ENCODE measurements around the gene AEBP2. TPM values are rescaled to one million over a fixed set of nuclear protein-coding genes. Genes with fewer than 3 reads are reported as not detected.

Gene AEBP2
- total and polyA plus RNA-seq, 2 experiments from 2014 or later: 12.4 to 22.5 TPM

GRCh38 chr12:19510461-19510860 is 71.2 kb downstream of the AEBP2 start:
- Histone ChIP-seq H3K79me2 (peaks cover 46% of the 10 kb centered on the region), H2AFZ (no peak overlapping the region), H3K9me3 (ENCODE audit: low read depth) (no peaks in the 10 kb centered on the region), H3K36me3 (replicated peaks; ENCODE audit: insufficient read depth, low read depth) (no peaks in the 10 kb centered on the region), H3K4me1 (ENCODE audit: insufficient read depth) (no peaks in the 10 kb centered on the region), H3K4me3 (no peak overlapping the region), H3K4me2 (no peak overlapping the region), H3K27me3 (no peaks in the 10 kb centered on the region), H3K27ac (no peak overlapping the region), H3K9me2 (replicated peaks; ENCODE audit: insufficient read depth) (no peaks in the 10 kb centered on the region), H4K20me1 (ENCODE audit: insufficient read depth, poor library complexity, severe bottlenecking) (no peaks in the 10 kb centered on the region)
- DNase-seq (ENCODE audit: low spot score): no peak
- WGBS (ENCODE audit: low lambda C conversion rate, missing lambda C conversion rate): 98% methylated on average over 4 of the region's 4 CpGs
- no peak for TF ChIP-seq EZH2 (IDR thresholded peaks at IDR 0.05; ENCODE audit: borderline replicate concordance)
- no peak for TF ChIP-seq CTCF (IDR thresholded peaks at IDR 0.05; ENCODE audit: poor library complexity)
- no peak for TF ChIP-seq EZH2phosphoT487 (IDR thresholded peaks at IDR 0.05; ENCODE audit: low read depth, severe bottlenecking, unreplicated experiment)

GRCh38 chr12:19515179-19515578 is 75.9 kb downstream of the AEBP2 start:
- H3K27me3 ChIP-seq: no peaks in the 10 kb centered on the region
- peaks cover 16% of the 10 kb centered on the region for H3K79me2 ChIP-seq
- no peak overlapping the region for H3K4me3 ChIP-seq
- H3K4me2 ChIP-seq: no peak overlapping the region
- no peaks in the 10 kb centered on the region for H3K9me3 ChIP-seq (ENCODE audit: low read depth)
- H3K9me2 ChIP-seq (replicated peaks; ENCODE audit: insufficient read depth): no peaks in the 10 kb centered on the region
- no peak for TF ChIP-seq CTCF (IDR thresholded peaks at IDR 0.05; ENCODE audit: poor library complexity)
- TF ChIP-seq EZH2phosphoT487 (IDR thresholded peaks at IDR 0.05; ENCODE audit: low read depth, severe bottlenecking, unreplicated experiment): no peak
- TF ChIP-seq EZH2 (IDR thresholded peaks at IDR 0.05; ENCODE audit: borderline replicate concordance): no peak
- H3K4me1 ChIP-seq (ENCODE audit: insufficient read depth): no peaks in the 10 kb centered on the region
- no peaks in the 10 kb centered on the region for H3K36me3 ChIP-seq (replicated peaks; ENCODE audit: insufficient read depth, low read depth)
- H4K20me1 ChIP-seq (ENCODE audit: insufficient read depth, poor library complexity, severe bottlenecking): no peaks in the 10 kb centered on the region
- 75% methylated on average over 5 of the region's 5 CpGs for WGBS (ENCODE audit: low lambda C conversion rate, missing lambda C conversion rate)
- no peak overlapping the region for H3K27ac ChIP-seq
- no peak for DNase-seq (ENCODE audit: low spot score)
- H2AFZ ChIP-seq: no peak overlapping the region

GRCh38 chr12:19517583-19517982 is 78.3 kb downstream of the AEBP2 start:
- Histone ChIP-seq H3K4me1 (ENCODE audit: insufficient read depth) (no peaks in the 10 kb centered on the region), H4K20me1 (ENCODE audit: insufficient read depth, poor library complexity, severe bottlenecking) (no peaks in the 10 kb centered on the region), H3K9me3 (ENCODE audit: low read depth) (no peaks in the 10 kb centered on the region), H2AFZ (no peak overlapping the region), H3K27ac (no peak overlapping the region), H3K27me3 (no peaks in the 10 kb centered on the region), H3K36me3 (replicated peaks; ENCODE audit: insufficient read depth, low read depth) (no peaks in the 10 kb centered on the region), H3K9me2 (replicated peaks; ENCODE audit: insufficient read depth) (no peaks in the 10 kb centered on the region), H3K79me2 (peaks cover 7% of the 10 kb centered on the region), H3K4me3 (no peak overlapping the region), H3K4me2 (no peak overlapping the region)
- 76% methylated on average over 1 of the region's 1 CpG for WGBS (ENCODE audit: low lambda C conversion rate, missing lambda C conversion rate)
- TF ChIP-seq CTCF (IDR thresholded peaks at IDR 0.05; ENCODE audit: poor library complexity) (no peak), EZH2 (IDR thresholded peaks at IDR 0.05; ENCODE audit: borderline replicate concordance) (no peak), EZH2phosphoT487 (IDR thresholded peaks at IDR 0.05; ENCODE audit: low read depth, severe bottlenecking, unreplicated experiment) (no peak)
- DNase-seq (ENCODE audit: low spot score): no peak

GRCh38 chr12:19518209-19518608 is 78.9 kb downstream of the AEBP2 start:
- Histone ChIP-seq H2AFZ (no peak overlapping the region), H3K36me3 (replicated peaks; ENCODE audit: insufficient read depth, low read depth) (no peaks in the 10 kb centered on the region), H3K9me2 (replicated peaks; ENCODE audit: insufficient read depth) (no peaks in the 10 kb centered on the region), H3K27ac (no peak overlapping the region), H3K27me3 (no peaks in the 10 kb centered on the region), H3K4me3 (no peak overlapping the region), H3K79me2 (peaks cover 7% of the 10 kb centered on the region), H3K4me2 (no peak overlapping the region), H3K9me3 (ENCODE audit: low read depth) (no peaks in the 10 kb centered on the region), H3K4me1 (ENCODE audit: insufficient read depth) (no peaks in the 10 kb centered on the region), H4K20me1 (ENCODE audit: insufficient read depth, poor library complexity, severe bottlenecking) (no peaks in the 10 kb centered on the region)
- 80% methylated on average over 1 of the region's 1 CpG for WGBS (ENCODE audit: low lambda C conversion rate, missing lambda C conversion rate)
- DNase-seq (ENCODE audit: low spot score): no peak
- no peak for TF ChIP-seq EZH2phosphoT487 (IDR thresholded peaks at IDR 0.05; ENCODE audit: low read depth, severe bottlenecking, unreplicated experiment)
- no peak for TF ChIP-seq EZH2 (IDR thresholded peaks at IDR 0.05; ENCODE audit: borderline replicate concordance)
- TF ChIP-seq CTCF (IDR thresholded peaks at IDR 0.05; ENCODE audit: poor library complexity): no peak
